ENCODE results near the gene CBFA2T3.

Gene CBFA2T3

GRCh38 chr16:88883117-88883895 lies 93.7 kb downstream of the CBFA2T3 start:
- no peak for TF ChIP-seq ZFX (IDR thresholded peaks at IDR 0.05)
- no peak for TF ChIP-seq CTCF (conservative IDR thresholded peaks at IDR 0.05)
- H3K27ac ChIP-seq = no peak overlapping the region

GRCh38 chr16:88882358-88883030 lies 94.5 kb downstream of the CBFA2T3 start:
- no peak overlapping the region for H3K27ac ChIP-seq
- TF ChIP-seq CTCF (conservative IDR thresholded peaks at IDR 0.05) (no peak), ZFX (IDR thresholded peaks at IDR 0.05) (no peak)

- TF ChIP-seq CTCF (conservative IDR thresholded peaks at IDR 0.05) (no peak), ZFX (IDR thresholded peaks at IDR 0.05) (no peak)
- H3K27ac ChIP-seq = no peak overlapping the region
Observed at GRCh38 chr16:88881675-88882357, 95.2 kb downstream of the CBFA2T3 start.

- no peak for TF ChIP-seq CTCF (conservative IDR thresholded peaks at IDR 0.05)
- no peak for TF ChIP-seq ZFX (IDR thresholded peaks at IDR 0.05)
- H3K27ac ChIP-seq = no peak overlapping the region
Observed at GRCh38 chr16:88881007-88881615, 95.9 kb downstream of the CBFA2T3 start.

- no peak for TF ChIP-seq CTCF (conservative IDR thresholded peaks at IDR 0.05)
- TF ChIP-seq ZFX (IDR thresholded peaks at IDR 0.05) = no peak
- no peak overlapping the region for H3K27ac ChIP-seq
Observed at GRCh38 chr16:88880226-88881006, 96.6 kb downstream of the CBFA2T3 start.

GRCh38 chr16:88879788-88880055 lies 97.3 kb downstream of the CBFA2T3 start:
- H3K27ac ChIP-seq = no peak overlapping the region
- no peak for TF ChIP-seq ZFX (IDR thresholded peaks at IDR 0.05)
- no peak for TF ChIP-seq CTCF (conservative IDR thresholded peaks at IDR 0.05)
